SK-N-SH (cell line): Measurements from ENCODE around the gene ARHGEF1.

Experiments
- CTCF ChIP-seq: fragments of 200-600 bp; sonication (generic); IDR thresholded peaks from 2 replicates; pipeline ENCODE4 v1.6.1; 2017; ENCODE audit warnings: antibody characterized with exemption, mild to moderate bottlenecking, moderate library complexity
- EP300 ChIP-seq, 2 experiments: IDR thresholded peaks; 2 replicates each; pipeline versions ENCODE4 v1.4.0 to v1.6.1; 2012; ENCODE audit warnings: borderline replicate concordance in 1 of 2, low read depth in 1 of 2, low read length in 1 of 2
- GATA2 ChIP-seq: sonication (generic); formaldehyde crosslinking; IDR thresholded peaks from 2 replicates; pipeline ENCODE4 v1.5.0; 2020; ENCODE audit warnings: mild to moderate bottlenecking, missing genetic modification reagents
- JUND ChIP-seq: IDR thresholded peaks from 2 replicates; pipeline ENCODE4 v1.4.0; 2012
- MXI1 ChIP-seq: IDR thresholded peaks from 2 replicates; pipeline ENCODE4 v1.6.1; 2012; ENCODE audit warnings: mild to moderate bottlenecking, low read depth, low read length, improper control_type of control experiment
- RAD21 ChIP-seq: IDR thresholded peaks from 2 replicates; pipeline ENCODE4 v1.6.1; 2012; ENCODE audit warnings: mild to moderate bottlenecking, low read length
- RCOR1 ChIP-seq: fragments of 150-350 bp; IDR thresholded peaks from 2 replicates; pipeline ENCODE4 v1.6.1; 2017; ENCODE audit warnings: antibody characterized with exemption, low read length
- RXRA ChIP-seq: IDR thresholded peaks from 2 replicates; pipeline ENCODE4 v1.4.0; 2012; ENCODE audit warnings: low read depth, mild to moderate bottlenecking, borderline replicate concordance
- SMC3 ChIP-seq: IDR thresholded peaks from 2 replicates; pipeline ENCODE4 v1.6.1; 2012; ENCODE audit warnings: low read depth, low read length, improper control_type of control experiment
- TAF1 ChIP-seq: IDR thresholded peaks from 2 replicates; pipeline ENCODE4 v1.6.1; 2012; ENCODE audit warnings: low read depth, mild to moderate bottlenecking, low read length, moderate library complexity, borderline replicate concordance
- TCF12 ChIP-seq: IDR thresholded peaks from 2 replicates; pipeline ENCODE4 v1.4.0; 2012

GRCh38 chr19:41918095-41918494, 35.1 kb downstream of the ARHGEF1 start:
- TF ChIP-seq CTCF = no peak
- no peak for TF ChIP-seq SMC3
- TF ChIP-seq TAF1 = no peak
- TF ChIP-seq JUND = no peak
- no peak for TF ChIP-seq GATA2
- no peak for TF ChIP-seq EP300 (IDR thresholded peaks at IDR 0.05; ENCODE audit: borderline replicate concordance in 1 of 2, low read depth in 1 of 2, low read length in 1 of 2)
- no peak for TF ChIP-seq RAD21
- no peak for TF ChIP-seq RCOR1
- TF ChIP-seq TCF12 = no peak
- TF ChIP-seq MXI1 = no peak
- no peak for TF ChIP-seq RXRA
